PC-3 (cell line): ENCODE measurements around the gene MAST4. TPM values are rescaled to one million over a fixed set of nuclear protein-coding genes. Genes with fewer than 3 reads are reported as not detected.

Experiments
- ATAC-seq: fragments of 200-7000 bp; cut with Tn5 transposase; 2 replicates; pipeline ENCODE4 v1.9.1; 2020; ENCODE audit warnings: mild to moderate bottlenecking, moderate library complexity
- BruUV-seq: library from RNA; stranded (reverse); fragments of 400-500 nt; replicated peaks from 2 replicates; lab custom pipeline; 2021; lab: Mats Ljungman, UMichigan
- CTCF ChIA-PET: fragments of 300-600 bp; sonication (Branson Sonifier 250); formaldehyde crosslinking; loops from one replicate; lab custom pipeline; 2022; ENCODE audit warnings: antibody characterized with exemption; lab: Charles Lee
- POLR2A ChIA-PET: fragments of 300-600 bp; sonication (Branson Sonifier 250); formaldehyde crosslinking; loops from one replicate; lab custom pipeline; 2022; ENCODE audit warnings: antibody characterized with exemption; ENCODE audit not compliant: unreplicated experiment; lab: Charles Lee
- DNase-seq: peaks from one replicate; pipeline ENCODE4 v3.0.0-alpha.2; 2015
- H2AFZ ChIP-seq: fragments of 300-600 bp; sonication (generic); 2 replicates; pipeline ENCODE4 v1.6.0; 2016; ENCODE audit warnings: antibody characterized with exemption, low read length
- H3F3A ChIP-seq: fragments of 300-600 bp; sonication (generic); one replicate; pipeline ENCODE4 v1.6.0; 2017; ENCODE audit warnings: antibody characterized with exemption, low read length, control low read depth, mild to moderate bottlenecking; ENCODE audit not compliant: unreplicated experiment
- H3K27ac ChIP-seq: fragments of 300-600 bp; sonication (generic); 2 replicates; pipeline ENCODE4 v1.5.1; 2016; ENCODE audit warnings: mild to moderate bottlenecking, low read length
- H3K27me3 ChIP-seq: fragments of 300-600 bp; sonication (generic); 2 replicates; pipeline ENCODE4 v1.6.1; 2016; ENCODE audit warnings: low read length, mixed read lengths
- H3K36me3 ChIP-seq: fragments of 300-600 bp; sonication (generic); 2 replicates; pipeline ENCODE4 v1.6.1; 2016; ENCODE audit warnings: low read depth, mixed run types, low read length, mixed read lengths
- H3K4me1 ChIP-seq: fragments of 300-600 bp; sonication (generic); 2 replicates; pipeline ENCODE4 v1.5.1; 2016; ENCODE audit warnings: low read length; ENCODE audit not compliant: insufficient read depth
- H3K4me2 ChIP-seq: fragments of 300-600 bp; sonication (generic); 2 replicates; pipeline ENCODE4 v1.6.0; 2016; ENCODE audit warnings: low read length
- H3K4me3 ChIP-seq: fragments of 300-600 bp; sonication (generic); 2 replicates; pipeline ENCODE4 v1.5.1; 2016; ENCODE audit warnings: mild to moderate bottlenecking, low read length, mixed read lengths
- H3K79me2 ChIP-seq: fragments of 300-600 bp; sonication (generic); 2 replicates; pipeline ENCODE4 v1.6.1; 2017; ENCODE audit warnings: low read length, mixed read lengths
- H3K9ac ChIP-seq: fragments of 300-600 bp; sonication (generic); 2 replicates; pipeline ENCODE4 v1.6.0; 2016; ENCODE audit warnings: mild to moderate bottlenecking, low read length
- H3K9me2 ChIP-seq: fragments of 300-600 bp; sonication (generic); replicated peaks from 2 replicates; pipeline ENCODE4 v1.6.1; 2016; ENCODE audit warnings: mixed run types, low read length, mixed read lengths
- H3K9me3 ChIP-seq: fragments of 300-600 bp; sonication (generic); 2 replicates; pipeline ENCODE4 v1.6.1; 2016; ENCODE audit warnings: low read length, mixed read lengths
- H4K20me1 ChIP-seq: fragments of 300-600 bp; sonication (generic); 2 replicates; pipeline ENCODE4 v1.6.1; 2016; ENCODE audit warnings: low read length, mixed read lengths
- CTCF ChIP-seq: fragments of 300-600 bp; sonication (generic); conservative IDR thresholded peaks from 2 replicates; pipeline ENCODE4 v1.5.1; 2017; ENCODE audit warnings: antibody characterized with exemption, low read depth, mild to moderate bottlenecking, low read length
- EZH2 ChIP-seq: fragments of 300-600 bp; sonication (generic); IDR thresholded peaks from one replicate; pipeline ENCODE4 v1.6.1; 2017; ENCODE audit warnings: antibody characterized with exemption, mild to moderate bottlenecking, low read length; ENCODE audit not compliant: unreplicated experiment
- EZH2phosphoT487 ChIP-seq: fragments of 300-600 bp; sonication (generic); IDR thresholded peaks from 2 replicates; pipeline ENCODE4 v1.6.1; 2018; ENCODE audit warnings: mild to moderate bottlenecking, antibody characterized with exemption, low read length, borderline replicate concordance
- intact Hi-C: fragments of 100-400 bp; cut with micrococcal nuclease; formaldehyde crosslinking; loops from 2 replicates; pipeline ENCODE4 v1.9.0; 2023
- total RNA-seq: library from RNA; depleted of rRNA; stranded (reverse); fragments of >200 nt; gene quantifications from 2 replicates; pipeline ENCODE4 v1.2.3, GENCODE V29; 2014

The MAST4 gene
- total RNA-seq, 1 experiment from 2014 or later, result 7.9 TPM

DNA sequence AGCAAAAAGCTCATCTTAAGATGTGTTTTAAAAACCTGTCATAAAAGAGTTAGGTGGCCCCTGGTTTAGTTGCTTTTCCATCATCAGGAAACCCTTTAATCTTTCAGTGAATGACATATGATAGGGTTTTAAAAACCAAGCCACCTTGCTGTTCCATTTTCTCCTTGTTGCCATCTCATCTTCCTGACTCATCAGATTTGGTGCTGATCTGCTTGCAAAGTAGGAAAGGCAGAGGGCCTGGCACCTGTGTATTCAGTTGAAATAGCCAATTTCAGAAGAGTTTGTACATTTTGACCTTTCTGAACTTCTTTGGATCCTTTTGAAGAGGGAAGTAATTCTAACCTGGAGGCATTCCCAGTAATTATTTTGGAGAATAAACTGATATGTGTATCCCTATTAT is 327.7 kb downstream of the MAST4 start:
- no peak overlapping the region for H3K27ac ChIP-seq
- no peak for TF ChIP-seq EZH2phosphoT487
- TF ChIP-seq EZH2, result no peak
- TF ChIP-seq CTCF, result no peak
- no TSS peak for BruUV-seq
- H2AFZ ChIP-seq, result no peak overlapping the region
- no peaks in the 10 kb centered on the region for H4K20me1 ChIP-seq
- no peaks in the 10 kb centered on the region for H3K27me3 ChIP-seq
- H3F3A ChIP-seq, result no peaks in the 10 kb centered on the region
- ChIA-PET CTCF (no interaction called here), POLR2A (no interaction called here)
- H3K4me2 ChIP-seq, result no peak overlapping the region
- ATAC-seq (no peak), DNase-seq (no peak)
- no peaks in the 10 kb centered on the region for H3K79me2 ChIP-seq
- H3K4me1 ChIP-seq, result no peaks in the 10 kb centered on the region
- H3K9me3 ChIP-seq, result no peaks in the 10 kb centered on the region
- H3K4me3 ChIP-seq, result no peak overlapping the region
- intact Hi-C loops, result no loop called here
- no peaks in the 10 kb centered on the region for H3K9me2 ChIP-seq
- no peak overlapping the region for H3K9ac ChIP-seq
- H3K36me3 ChIP-seq, result no peaks in the 10 kb centered on the region

GRCh38 chr5:66927140-66927539 is 330.9 kb downstream of the MAST4 start:
- H3K9me2 ChIP-seq, result no peaks in the 10 kb centered on the region
- ATAC-seq (no peak), DNase-seq (no peak)
- H3K9me3 ChIP-seq, result no peaks in the 10 kb centered on the region
- H3K36me3 ChIP-seq, result no peaks in the 10 kb centered on the region
- H3K4me2 ChIP-seq, result no peak overlapping the region
- no peak overlapping the region for H2AFZ ChIP-seq
- TF ChIP-seq CTCF, result no peak
- TF ChIP-seq EZH2phosphoT487, result no peak
- no peak for TF ChIP-seq EZH2
- no peak overlapping the region for H3K27ac ChIP-seq
- ChIA-PET POLR2A (no interaction called here), CTCF (no interaction called here)
- H3K27me3 ChIP-seq, result no peaks in the 10 kb centered on the region
- H4K20me1 ChIP-seq, result no peaks in the 10 kb centered on the region
- no peaks in the 10 kb centered on the region for H3K4me1 ChIP-seq
- no peaks in the 10 kb centered on the region for H3F3A ChIP-seq
- H3K9ac ChIP-seq, result no peak overlapping the region
- no peak overlapping the region for H3K4me3 ChIP-seq
- no TSS peak for BruUV-seq
- H3K79me2 ChIP-seq, result no peaks in the 10 kb centered on the region
- intact Hi-C loops, result no loop called here

GRCh38 chr5:66929281-66929680 is 333.1 kb downstream of the MAST4 start:
- no peaks in the 10 kb centered on the region for H3K9me2 ChIP-seq
- no peaks in the 10 kb centered on the region for H3K36me3 ChIP-seq
- CTCF ChIA-PET, result no interaction called here
- no peak overlapping the region for H3K4me3 ChIP-seq
- BruUV-seq, result no TSS peak
- no peak overlapping the region for H3K4me2 ChIP-seq
- no peak overlapping the region for H2AFZ ChIP-seq
- peaks cover 8% of the 10 kb centered on the region for H3K4me1 ChIP-seq
- no peak overlapping the region for H3K27ac ChIP-seq
- H3K9ac ChIP-seq, result no peak overlapping the region
- POLR2A ChIA-PET, result no interaction called here
- H3F3A ChIP-seq, result no peaks in the 10 kb centered on the region
- H3K27me3 ChIP-seq, result no peaks in the 10 kb centered on the region
- DNase-seq (no peak), ATAC-seq (no peak)
- TF ChIP-seq CTCF, result no peak
- TF ChIP-seq EZH2phosphoT487, result no peak
- no peak for TF ChIP-seq EZH2
- no peaks in the 10 kb centered on the region for H3K79me2 ChIP-seq
- no peaks in the 10 kb centered on the region for H4K20me1 ChIP-seq
- no peaks in the 10 kb centered on the region for H3K9me3 ChIP-seq
- intact Hi-C loops, result no loop called here
